ENCODE data around the gene FAM241A.

- TF ChIP-seq, protein P1, sequence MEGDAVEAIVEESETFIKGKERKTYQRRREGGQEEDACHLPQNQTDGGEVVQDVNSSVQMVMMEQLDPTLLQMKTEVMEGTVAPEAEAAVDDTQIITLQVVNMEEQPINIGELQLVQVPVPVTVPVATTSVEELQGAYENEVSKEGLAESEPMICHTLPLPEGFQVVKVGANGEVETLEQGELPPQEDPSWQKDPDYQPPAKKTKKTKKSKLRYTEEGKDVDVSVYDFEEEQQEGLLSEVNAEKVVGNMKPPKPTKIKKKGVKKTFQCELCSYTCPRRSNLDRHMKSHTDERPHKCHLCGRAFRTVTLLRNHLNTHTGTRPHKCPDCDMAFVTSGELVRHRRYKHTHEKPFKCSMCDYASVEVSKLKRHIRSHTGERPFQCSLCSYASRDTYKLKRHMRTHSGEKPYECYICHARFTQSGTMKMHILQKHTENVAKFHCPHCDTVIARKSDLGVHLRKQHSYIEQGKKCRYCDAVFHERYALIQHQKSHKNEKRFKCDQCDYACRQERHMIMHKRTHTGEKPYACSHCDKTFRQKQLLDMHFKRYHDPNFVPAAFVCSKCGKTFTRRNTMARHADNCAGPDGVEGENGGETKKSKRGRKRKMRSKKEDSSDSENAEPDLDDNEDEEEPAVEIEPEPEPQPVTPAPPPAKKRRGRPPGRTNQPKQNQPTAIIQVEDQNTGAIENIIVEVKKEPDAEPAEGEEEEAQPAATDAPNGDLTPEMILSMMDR (conservative IDR thresholded peaks at IDR 0.05; ENCODE audit: low read length) = no peak
- TF ChIP-seq EZH2phosphoT487 (IDR thresholded peaks at IDR 0.05; ENCODE audit: borderline replicate concordance) = no peak
Observed at GRCh38 chr4:112213091-112213490, 67.8 kb downstream of the FAM241A start.

Measured in Loucy (cell line).